ENCODE data around the gene CNN1. TPM values are rescaled to one million over a fixed set of nuclear protein-coding genes. Genes with fewer than 3 reads are reported as not detected.

CNN1 gene
- total RNA-seq, 1 experiment from 2014 or later, result 0.44 TPM

- Histone ChIP-seq H3K4me1 (replicated peaks; ENCODE audit: insufficient read depth) (peaks cover 19% of the 10 kb centered on the region), H3K9me2 (ENCODE audit: insufficient read depth) (no peaks in the 10 kb centered on the region), H3F3A (ENCODE audit: insufficient read depth, low read depth) (peaks cover 46% of the 10 kb centered on the region), H3K27ac (peak overlapping the region; percentile 18; the same call in 1 of the 2 replicates), H3K4me2 (peak overlapping the region; percentile 82), H3K36me3 (ENCODE audit: low read depth) (no peaks in the 10 kb centered on the region), H4K20me1 (ENCODE audit: insufficient read depth) (no peaks in the 10 kb centered on the region), H3K79me2 (ENCODE audit: low read depth) (no peaks in the 10 kb centered on the region), H3K27me3 (ENCODE audit: insufficient read depth, low read depth) (no peaks in the 10 kb centered on the region), H3K4me3 (peak overlapping the region; percentile 48; the same call in 1 of the 2 replicates), H3K9me3 (ENCODE audit: insufficient read depth, low read depth) (no peaks in the 10 kb centered on the region), H2AFZ (peak overlapping the region; percentile 64)
- POLR2A ChIA-PET (ENCODE audit: unreplicated experiment), result interaction anchor here (0.6 to 0.8 kb wide), 3 partner anchors 88 to 818 kb away, joined by 3 to 9 read pairs (median 4); partner anchors contain the start of genes DNM2 and SWSAP1
- no TSS peak for BruUV-seq (replicated peaks)
- TF ChIP-seq EZH2 (IDR thresholded peaks at IDR 0.05; ENCODE audit: low read depth) (no peak), CTCF (conservative IDR thresholded peaks at IDR 0.05) (peak; percentile 96)
- CTCF ChIA-PET, result interaction anchor here (0.6 to 1.0 kb wide), 3 partner anchors 23 to 1078 kb away, joined by 3 to 6 read pairs (median 3); partner anchors contain the start of gene ELOF1
- intact Hi-C loops (cut with micrococcal nuclease; ENCODE audit: unreplicated experiment), result no loop called here
- DNase-seq, result peak; percentile 75 to 91
Measured at GRCh38 chr19:11535792-11536595, 2.7 kb upstream of the CNN1 start.

- no peak for DNase-seq
- Histone ChIP-seq H3K9me2 (ENCODE audit: insufficient read depth) (no peaks in the 10 kb centered on the region), H3K79me2 (ENCODE audit: low read depth) (no peaks in the 10 kb centered on the region), H3K9me3 (ENCODE audit: insufficient read depth, low read depth) (no peaks in the 10 kb centered on the region), H3K4me2 (no peak overlapping the region), H3K4me3 (no peak overlapping the region), H3K4me1 (replicated peaks; ENCODE audit: insufficient read depth) (peaks cover 4% of the 10 kb centered on the region), H4K20me1 (ENCODE audit: insufficient read depth) (no peaks in the 10 kb centered on the region), H3K27ac (no peak overlapping the region), H3F3A (ENCODE audit: insufficient read depth, low read depth) (peaks cover 25% of the 10 kb centered on the region; the same call in 1 of the 2 replicates), H2AFZ (no peak overlapping the region), H3K36me3 (ENCODE audit: low read depth) (no peaks in the 10 kb centered on the region), H3K27me3 (ENCODE audit: insufficient read depth, low read depth) (no peaks in the 10 kb centered on the region)
- TF ChIP-seq EZH2 (IDR thresholded peaks at IDR 0.05; ENCODE audit: low read depth), result no peak
- no peak for TF ChIP-seq CTCF (conservative IDR thresholded peaks at IDR 0.05)
- no TSS peak for BruUV-seq (replicated peaks)
- ChIA-PET CTCF (interaction anchor here (0.6 kb wide), 1 partner anchor 93 kb away, joined by 3 read pairs; no protein-coding TSS in a partner anchor), POLR2A (ENCODE audit: unreplicated experiment) (no interaction called here)
- intact Hi-C loops (cut with micrococcal nuclease; ENCODE audit: unreplicated experiment), result no loop called here
Measured at GRCh38 chr19:11539495-11540365, 1.1 kb downstream of the CNN1 start.

GRCh38 chr19:11540645-11541044 lies 2.0 kb downstream of the CNN1 start:
- Histone ChIP-seq H3K4me3 (no peak overlapping the region), H3K27me3 (ENCODE audit: insufficient read depth, low read depth) (no peaks in the 10 kb centered on the region), H3K79me2 (ENCODE audit: low read depth) (no peaks in the 10 kb centered on the region), H3K9me3 (ENCODE audit: insufficient read depth, low read depth) (no peaks in the 10 kb centered on the region), H4K20me1 (ENCODE audit: insufficient read depth) (no peaks in the 10 kb centered on the region), H3K27ac (no peak overlapping the region), H2AFZ (no peak overlapping the region), H3K4me2 (no peak overlapping the region), H3K4me1 (replicated peaks; ENCODE audit: insufficient read depth) (peaks cover 3% of the 10 kb centered on the region), H3K9me2 (ENCODE audit: insufficient read depth) (no peaks in the 10 kb centered on the region), H3K36me3 (ENCODE audit: low read depth) (no peaks in the 10 kb centered on the region), H3F3A (ENCODE audit: insufficient read depth, low read depth) (peaks cover 21% of the 10 kb centered on the region; the same call in 1 of the 2 replicates)
- ChIA-PET CTCF (interaction anchor here (0.6 kb wide), 1 partner anchor 93 kb away, joined by 3 read pairs; no protein-coding TSS in a partner anchor), POLR2A (ENCODE audit: unreplicated experiment) (no interaction called here)
- BruUV-seq (replicated peaks), result no TSS peak
- TF ChIP-seq CTCF (conservative IDR thresholded peaks at IDR 0.05), result no peak
- no peak for DNase-seq
- intact Hi-C loops (cut with micrococcal nuclease; ENCODE audit: unreplicated experiment), result no loop called here

Data from PC-9 (cell line).